HT-29 (cell line): ENCODE data around the gene PSD4. TPM values are rescaled to one million over a fixed set of nuclear protein-coding genes. Genes with fewer than 3 reads are reported as not detected.
A peak's percentile ranks its signal among the peaks of the same experiment; 100 is the strongest.

Experiments
- DNase-seq: peaks from one replicate; pipeline ENCODE4 v3.0.0-alpha.2; 2015; ENCODE audit warnings: low spot score
- total RNA-seq: library from RNA; depleted of rRNA; stranded (reverse); fragments of >200 nt; shearing (Covaris generic); gene quantifications from 2 replicates; pipeline ENCODE4 v1.2.3, GENCODE V29; 2014

PSD4 gene
- total RNA-seq, 1 experiment from 2014 or later, result 85.5 TPM

- no peak for DNase-seq
Observed at GRCh38 chr2:113183264-113183663, 9.5 kb downstream of the PSD4 start.

- no peak for DNase-seq
Observed at GRCh38 chr2:113183703-113184102, 9.9 kb downstream of the PSD4 start.

- no peak for DNase-seq
Observed at GRCh38 chr2:113184531-113185230, 10.9 kb downstream of the PSD4 start.

DNA sequence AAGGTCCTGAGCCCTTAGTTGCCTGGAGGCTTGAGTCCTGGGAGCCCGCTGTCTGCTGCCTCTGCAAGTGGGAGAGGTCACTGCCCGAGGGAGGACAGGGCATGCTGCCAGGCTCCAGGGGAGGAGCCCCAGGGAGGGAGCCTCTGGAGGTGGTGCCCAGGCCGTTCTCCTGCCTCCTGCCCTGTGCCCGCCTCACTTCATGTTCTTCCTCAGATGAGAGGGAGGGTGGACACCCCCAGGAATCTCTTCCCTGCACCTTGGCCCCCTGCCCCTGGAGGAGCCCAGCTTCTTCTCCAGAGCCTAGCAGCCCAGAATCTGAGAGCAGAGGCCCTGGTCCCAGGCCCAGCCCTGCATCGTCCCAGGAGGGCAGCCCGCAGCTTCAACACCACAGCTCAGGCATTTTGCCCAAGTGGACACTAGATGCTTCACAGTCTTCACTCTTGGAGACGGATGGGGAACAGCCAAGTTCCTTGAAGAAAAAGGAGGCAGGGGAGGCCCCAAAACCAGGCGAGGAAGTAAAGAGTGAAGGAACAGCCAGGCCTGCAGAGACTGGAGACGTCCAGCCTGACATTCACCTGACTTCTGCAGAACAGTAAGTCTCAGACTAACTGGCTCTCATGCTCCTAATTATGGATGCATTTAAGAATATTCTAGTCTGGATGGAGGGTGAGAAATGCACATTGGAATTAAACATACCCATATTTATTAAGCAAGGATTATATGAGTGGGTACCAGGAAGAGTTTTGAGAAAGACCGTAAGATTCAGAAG, 12.1 kb downstream of the PSD4 start:
- DNase-seq, result no peak

DNA sequence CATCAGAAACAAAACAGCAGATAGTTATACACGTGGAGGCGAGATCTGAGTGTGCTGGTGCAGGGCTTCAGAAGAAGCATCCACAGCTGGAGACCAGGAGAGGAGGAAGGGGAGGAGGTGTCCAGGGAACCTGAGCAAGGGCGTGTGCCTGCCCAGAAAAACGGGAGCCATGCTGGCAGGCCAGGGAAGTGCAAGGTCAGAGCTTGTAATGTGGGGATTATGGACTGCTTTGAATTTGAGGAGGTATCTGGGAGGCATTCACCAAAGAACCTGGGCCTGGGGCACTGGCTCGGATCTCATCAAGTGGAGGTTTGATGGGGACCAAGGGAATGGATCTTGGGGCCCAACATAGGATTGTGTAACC, 12.6 kb downstream of the PSD4 start:
- no peak for DNase-seq

DNA sequence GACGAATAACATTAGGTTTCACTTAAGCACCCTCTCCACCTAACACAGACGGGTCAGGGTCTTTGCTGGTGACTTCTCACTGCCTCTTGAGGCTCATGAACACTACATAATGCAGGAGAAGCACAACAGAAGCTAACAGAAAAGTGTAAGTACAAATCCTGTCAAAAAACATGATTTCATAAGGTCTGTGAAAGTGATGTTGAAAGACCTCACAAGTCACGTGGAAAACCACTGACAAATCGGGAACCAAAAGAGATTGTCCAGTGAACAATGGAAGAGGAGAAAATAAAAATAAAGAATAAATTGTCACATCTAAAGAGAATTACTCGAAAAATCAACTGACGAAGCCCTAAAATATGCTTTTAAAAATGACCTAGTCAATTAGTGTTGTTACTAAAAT, 14.0 kb downstream of the PSD4 start:
- DNase-seq, result no peak

GRCh38 chr2:113190871-113191270, 17.1 kb downstream of the PSD4 start:
- no peak for DNase-seq

DNA sequence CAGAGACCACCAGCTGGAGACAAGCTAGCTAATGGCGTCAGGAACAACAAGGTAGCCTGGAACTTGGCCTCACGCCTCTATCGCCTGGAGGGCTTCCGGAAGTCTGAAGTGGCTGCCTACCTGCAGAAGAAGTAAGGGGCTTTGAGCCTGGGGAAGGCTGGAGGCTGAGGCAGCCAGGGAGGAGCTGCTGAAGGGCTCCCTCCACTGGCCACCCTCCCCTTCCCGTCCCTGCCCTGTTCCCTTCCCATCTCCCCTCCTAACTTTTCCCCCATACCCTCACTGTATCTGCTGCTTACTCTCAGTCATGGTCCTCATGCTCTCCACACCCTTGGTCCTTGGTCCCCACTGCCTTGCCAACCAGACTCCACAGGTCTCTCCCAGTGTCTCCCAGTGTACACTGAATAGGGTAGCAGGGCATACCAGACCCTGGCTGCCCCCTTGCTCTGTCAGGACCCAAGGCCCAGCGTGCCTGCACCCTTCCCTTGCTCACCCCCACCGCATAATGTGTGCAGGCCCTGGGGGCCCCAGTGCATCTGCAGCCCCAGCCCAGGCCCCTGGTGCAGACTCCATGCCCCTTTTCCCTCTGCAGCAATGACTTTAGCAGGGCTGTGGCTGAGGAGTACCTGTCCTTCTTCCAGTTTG, 18.8 kb downstream of the PSD4 start:
- DNase-seq, result no peak

DNA sequence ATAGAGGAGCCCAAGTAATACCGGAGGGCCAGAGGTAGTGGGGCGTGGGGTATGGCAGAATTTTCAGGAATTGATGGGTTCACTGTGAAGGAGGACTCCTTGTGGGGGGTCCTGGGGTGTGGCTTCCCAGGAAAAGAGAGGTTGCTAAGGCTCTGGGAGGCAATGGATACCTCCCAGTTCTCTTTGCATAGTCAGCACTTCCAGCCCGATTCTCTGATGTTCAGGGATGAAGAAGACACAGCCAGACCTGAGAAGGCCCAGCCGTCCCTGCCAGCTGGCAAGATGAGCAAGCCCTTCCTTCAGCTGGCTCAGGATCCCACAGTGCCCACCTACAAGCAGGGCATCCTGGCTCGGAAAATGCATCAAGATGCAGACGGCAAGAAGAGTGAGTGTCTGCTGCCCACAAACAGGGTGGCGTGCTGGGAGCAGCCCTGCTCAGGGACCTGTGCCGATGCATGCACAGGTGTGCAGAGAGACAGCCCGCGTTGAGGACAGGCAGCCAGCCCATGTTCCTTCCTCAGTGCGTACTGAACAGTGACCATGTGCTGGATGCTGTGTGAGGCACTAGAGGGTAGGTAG, 22.2 kb downstream of the PSD4 start:
- no peak for DNase-seq

DNA sequence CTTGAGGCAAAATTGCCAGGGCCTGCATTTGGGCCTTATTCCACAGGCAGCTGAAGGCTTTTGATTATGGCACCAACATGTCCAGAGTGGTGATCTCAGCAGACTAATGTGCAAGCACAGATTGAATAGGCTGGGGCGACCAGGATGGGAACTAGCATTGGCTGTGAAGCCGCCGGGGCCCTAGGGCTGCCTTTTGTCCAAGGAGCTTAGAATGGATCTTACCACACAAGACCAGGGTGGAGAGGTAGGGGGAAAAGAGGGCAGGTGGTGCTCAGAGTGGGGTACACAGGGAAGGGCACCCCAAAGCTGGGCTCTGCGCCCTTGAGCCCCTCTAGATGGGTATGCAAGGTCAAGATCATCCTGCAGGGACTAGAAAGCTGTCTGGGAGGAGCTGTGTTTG, 23.1 kb downstream of the PSD4 start:
- DNase-seq, result no peak

GRCh38 chr2:113197347-113198047, 23.7 kb downstream of the PSD4 start:
- no peak for DNase-seq

GRCh38 chr2:113198048-113198789, 24.4 kb downstream of the PSD4 start:
- DNase-seq, result no peak

- peak; percentile 96 for DNase-seq
Observed at GRCh38 chr2:113198790-113199612, 25.2 kb downstream of the PSD4 start.

GRCh38 chr2:113200236-113200635, 26.5 kb downstream of the PSD4 start:
- DNase-seq, result no peak

- DNase-seq, result no peak
Observed at GRCh38 chr2:113200736-113201490, 27.1 kb downstream of the PSD4 start.

DNA sequence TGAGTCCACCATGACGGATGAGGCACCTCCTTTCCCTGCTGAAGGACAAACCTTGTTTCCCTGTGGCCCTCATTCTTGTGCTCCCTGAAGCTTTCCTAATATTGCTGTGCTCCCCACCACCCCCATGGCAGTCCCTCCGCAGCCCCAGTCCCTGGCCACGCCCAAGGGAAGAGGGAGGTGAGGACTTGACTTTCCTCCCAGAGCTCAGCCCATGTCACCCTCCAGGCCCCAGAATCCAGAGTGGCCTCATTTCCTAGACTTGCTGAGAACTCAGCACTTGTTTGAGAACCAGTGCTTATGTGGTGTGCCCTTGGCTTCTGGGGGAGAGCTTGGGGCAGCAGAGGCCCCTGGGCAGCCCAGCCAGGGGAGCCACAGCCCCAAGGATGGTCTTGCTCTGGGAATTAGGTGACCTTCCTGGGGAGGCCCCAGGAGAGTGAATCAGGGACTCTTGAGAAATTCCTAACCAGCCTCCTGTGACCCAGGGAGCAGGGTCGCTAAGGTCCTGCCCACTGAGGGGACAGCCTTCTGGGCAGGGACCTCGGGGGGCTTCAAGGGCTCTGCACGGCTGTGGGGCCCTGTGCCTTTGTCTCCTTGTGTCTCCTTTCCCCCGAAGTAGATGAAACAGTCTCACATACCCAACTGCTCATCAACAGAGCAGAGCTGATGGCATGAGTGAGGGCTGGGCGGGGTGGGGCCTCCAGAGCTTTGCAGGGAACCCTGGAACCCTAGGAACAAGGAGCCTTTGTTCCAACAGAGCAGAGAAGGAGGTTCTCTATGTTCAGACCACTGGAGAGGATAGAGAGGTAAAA, 27.9 kb downstream of the PSD4 start:
- DNase-seq, result no peak

GRCh38 chr2:113202305-113203216, 28.8 kb downstream of the PSD4 start:
- no peak for DNase-seq

DNA sequence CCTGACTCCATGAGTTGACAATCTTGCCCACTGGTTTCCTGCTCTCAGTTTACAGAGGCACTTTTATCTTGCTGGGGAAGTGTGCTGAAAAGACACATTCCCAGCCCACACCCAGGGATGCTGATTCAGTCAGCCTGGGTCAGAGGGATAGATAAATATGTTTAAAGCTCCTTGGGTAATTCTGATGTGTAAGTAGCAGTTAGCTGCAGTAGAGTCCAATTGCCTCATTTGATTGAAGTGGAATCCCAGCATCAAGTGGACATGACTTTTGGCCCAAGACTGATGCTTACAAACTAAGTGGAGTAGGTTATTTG, 29.4 kb downstream of the PSD4 start:
- no peak for DNase-seq
